Hematopoietic multipotent progenitor cell treated with erythropoietin and hydrocortisone succinate and interleukin-3 and kit ligand, for 15 days (in vitro differentiated cells): Measurements from ENCODE around the gene SHISA2.
"Not testable (repeated sequence)": the region's sequence is repeated elsewhere in the genome, so short reads cannot be mapped to it uniquely, and the experiment has no call there.

ENCODE experiments used
- DNase-seq: peaks from one replicate; pipeline ENCODE4 v3.0.0-alpha.2; 2015; ENCODE audit warnings: low spot score

Gene SHISA2

GRCh38 chr13:26051657-26052311 lies at the start of gene SHISA2:
Gene SHISA2 (minus strand): TSS chr13:26052016. CDS start chr13:26050975, 1,041 bp downstream.
- DNase-seq, result no peak

- no peak for DNase-seq
These were observed 44.2 kb upstream of the SHISA2 start for GRCh38 chr13:26095846-26096610.

GRCh38 chr13:26095338-26095737 lies 43.5 kb upstream of the SHISA2 start:
- no peak for DNase-seq

- DNase-seq, result not testable (repeated sequence)
These were observed 25.0 kb upstream of the SHISA2 start for GRCh38 chr13:26076821-26077220.

GRCh38 chr13:26075498-26075897 lies 23.7 kb upstream of the SHISA2 start:
- DNase-seq, result no peak

GRCh38 chr13:26074706-26075105 lies 22.9 kb upstream of the SHISA2 start:
- no peak for DNase-seq

GRCh38 chr13:26072335-26072734 lies 20.5 kb upstream of the SHISA2 start:
- DNase-seq, result not testable (repeated sequence)

- DNase-seq, result no peak
These were observed 19.9 kb upstream of the SHISA2 start for GRCh38 chr13:26071691-26072090.

GRCh38 chr13:26069642-26070041 lies 17.8 kb upstream of the SHISA2 start:
- not testable (repeated sequence) for DNase-seq

GRCh38 chr13:26068372-26068771 lies 16.6 kb upstream of the SHISA2 start:
- not testable (repeated sequence) for DNase-seq

- no peak for DNase-seq
These were observed 15.8 kb upstream of the SHISA2 start for GRCh38 chr13:26067601-26068000.

GRCh38 chr13:26066492-26066891 lies 14.7 kb upstream of the SHISA2 start:
- peak; percentile 5 for DNase-seq

- no peak for DNase-seq
These were observed 11.1 kb upstream of the SHISA2 start for GRCh38 chr13:26062853-26063444.

- no peak for DNase-seq
These were observed 10.1 kb upstream of the SHISA2 start for GRCh38 chr13:26061947-26062346.

GRCh38 chr13:26061256-26061655 lies 9.4 kb upstream of the SHISA2 start:
- no peak for DNase-seq

GRCh38 chr13:26060357-26060756 lies 8.5 kb upstream of the SHISA2 start:
- DNase-seq, result no peak

GRCh38 chr13:26058704-26059103 lies 6.9 kb upstream of the SHISA2 start:
- no peak for DNase-seq

GRCh38 chr13:26054896-26055295 lies 3.1 kb upstream of the SHISA2 start:
- DNase-seq, result no peak

- no peak for DNase-seq
These were observed 1.7 kb upstream of the SHISA2 start for GRCh38 chr13:26053418-26053980.

GRCh38 chr13:26052337-26052736 lies 521 bp upstream of the SHISA2 start:
- DNase-seq, result no peak

GRCh38 chr13:26051231-26051656 lies 572 bp downstream of the SHISA2 start:
- DNase-seq, result no peak

GRCh38 chr13:26050568-26051230 lies 1.1 kb downstream of the SHISA2 start:
- DNase-seq, result no peak
